GM20431 (cell line): ENCODE results near the gene SCUBE2.

ENCODE experiments used
- in situ Hi-C: fragments of 300-500 bp; cut with MseI, MboI; formaldehyde crosslinking; loops from one replicate; pipeline ENCODE4 v1.15.0; 2020; ENCODE audit warnings: low sequenced_read_pairs; ENCODE audit not compliant: unreplicated experiment

The SCUBE2 gene

DNA sequence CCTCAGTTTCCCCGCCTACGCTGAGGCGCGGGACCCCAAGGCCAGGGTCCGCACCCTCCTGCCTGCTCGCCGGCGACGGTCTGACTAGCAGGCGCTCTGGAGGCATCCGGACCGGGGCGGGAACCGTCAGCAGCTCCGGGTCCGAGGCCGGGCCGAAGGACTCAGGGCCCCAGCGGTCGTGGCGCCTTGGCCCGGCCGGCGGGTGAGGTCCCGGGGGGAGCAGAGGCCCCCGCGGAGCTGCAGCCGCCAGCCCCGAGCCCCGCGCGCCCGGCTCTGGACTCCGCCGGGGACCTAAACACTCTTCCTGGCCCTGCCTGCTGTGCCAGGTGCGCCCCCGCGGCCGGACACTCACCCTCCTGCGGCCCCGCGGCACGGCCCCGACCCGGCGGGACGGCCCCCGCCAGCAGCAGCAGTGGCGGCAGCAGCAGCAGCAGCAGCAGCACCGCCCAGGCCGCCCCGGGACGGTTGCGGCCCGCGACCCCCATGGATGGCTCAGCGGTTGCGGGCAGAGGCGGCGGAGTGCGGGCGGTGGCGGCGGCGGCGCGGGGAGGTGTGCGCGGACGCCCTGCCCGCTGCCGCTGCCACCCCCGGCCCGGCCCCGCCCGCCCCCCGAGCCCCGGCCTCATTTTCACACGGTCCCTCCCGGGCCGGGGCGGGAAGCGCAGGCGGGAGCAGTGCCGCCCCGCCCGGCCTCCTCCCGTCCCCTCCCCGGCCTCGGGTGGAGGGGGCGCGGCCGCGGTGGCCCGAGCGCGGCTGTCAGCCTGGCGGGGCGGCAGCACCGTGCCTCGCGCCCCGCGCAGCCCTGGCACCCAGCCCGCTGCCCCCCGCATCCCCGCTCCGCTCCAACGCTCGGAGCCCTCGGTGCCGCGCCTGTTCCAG is at the start of gene SCUBE2:
TSS of gene SCUBE2 (minus strand) at position 556 of the 879 bp plus-strand sequence. CDS start at position 485, 71 bp downstream.
- in situ Hi-C loops: no loop called here

DNA sequence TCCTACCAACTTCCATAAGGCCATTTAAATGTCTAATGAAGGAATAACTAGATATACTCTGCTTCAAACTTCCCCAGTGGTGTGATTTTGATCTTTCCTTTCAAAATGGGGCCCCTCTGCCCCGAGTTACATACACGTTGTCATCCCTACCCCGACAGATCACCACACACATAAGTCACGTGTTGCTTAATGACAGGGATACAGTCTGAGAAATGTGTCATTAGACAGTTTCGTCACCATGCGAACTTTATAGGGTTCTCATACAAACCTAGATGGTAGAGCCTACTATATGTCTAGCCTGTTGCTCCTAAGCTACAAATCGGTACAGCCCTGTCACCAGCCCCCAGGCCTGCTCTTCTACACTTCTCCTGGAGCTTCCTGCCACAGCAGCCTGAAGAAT is 49.8 kb upstream of the SCUBE2 start:
- in situ Hi-C loops: no loop called here

DNA sequence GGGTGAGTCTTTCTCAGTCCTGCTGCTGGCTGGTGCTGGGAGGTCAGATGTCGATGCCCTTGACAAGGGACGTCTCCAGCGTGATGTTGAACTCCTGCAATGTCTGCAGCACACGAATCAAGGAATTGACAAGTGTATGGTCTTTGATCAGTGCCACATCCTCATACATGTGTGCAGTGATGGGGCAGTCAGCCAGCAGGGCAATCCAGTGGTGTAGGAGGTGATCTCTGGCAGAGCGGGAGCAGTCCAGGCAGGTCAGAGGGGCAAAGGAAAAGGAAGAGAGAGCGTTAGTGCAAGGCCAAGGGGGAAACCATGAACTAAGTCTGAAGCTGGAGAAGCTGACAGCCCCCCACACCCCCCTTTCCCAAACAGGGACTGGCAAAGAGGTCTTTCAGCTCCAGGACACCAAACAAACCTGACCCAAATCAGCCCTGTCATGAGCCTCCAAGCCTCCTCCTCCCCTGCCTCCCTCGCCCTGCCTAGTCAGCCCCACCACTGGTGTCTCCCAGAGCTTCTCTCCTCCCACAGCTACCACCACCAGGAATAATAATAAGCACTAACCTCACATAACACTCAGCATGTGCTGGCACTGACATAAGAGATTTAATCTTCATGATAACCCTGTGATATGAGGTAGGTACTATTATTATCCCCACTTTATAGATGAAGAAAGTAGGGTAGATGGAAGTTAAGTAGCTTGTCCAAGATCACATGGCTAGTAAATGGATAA is 48.4 kb upstream of the SCUBE2 start:
- in situ Hi-C loops: loop anchor here (10.0 kb wide), 1 partner anchor 125 kb away; no protein-coding TSS in a partner anchor

GRCh38 chr11:9138612-9139579 is 47.5 kb upstream of the SCUBE2 start:
- in situ Hi-C loops: loop anchor here (10.0 kb wide), 1 partner anchor 124 kb away; no protein-coding TSS in a partner anchor

DNA sequence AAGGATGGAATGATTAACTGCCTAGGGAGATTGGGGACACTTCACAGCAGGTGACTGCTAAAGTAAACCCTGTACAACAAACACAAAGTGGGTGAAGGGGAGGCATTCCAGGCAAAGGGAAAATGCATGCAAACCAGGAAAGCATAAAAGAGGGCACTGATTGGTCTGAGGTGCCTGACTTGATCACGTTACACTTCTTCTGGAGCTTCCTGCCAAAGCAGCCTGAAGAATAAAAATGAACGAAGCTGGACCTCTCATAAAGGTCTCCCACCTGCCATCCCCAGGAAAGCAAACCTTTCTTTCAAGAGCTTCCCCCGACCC is 46.7 kb upstream of the SCUBE2 start:
- in situ Hi-C loops: loop anchor here (10.0 kb wide), 1 partner anchor 123 kb away; no protein-coding TSS in a partner anchor

GRCh38 chr11:9137293-9138132 is 46.1 kb upstream of the SCUBE2 start:
- in situ Hi-C loops: loop anchor here (10.0 kb wide), 1 partner anchor 123 kb away; no protein-coding TSS in a partner anchor

DNA sequence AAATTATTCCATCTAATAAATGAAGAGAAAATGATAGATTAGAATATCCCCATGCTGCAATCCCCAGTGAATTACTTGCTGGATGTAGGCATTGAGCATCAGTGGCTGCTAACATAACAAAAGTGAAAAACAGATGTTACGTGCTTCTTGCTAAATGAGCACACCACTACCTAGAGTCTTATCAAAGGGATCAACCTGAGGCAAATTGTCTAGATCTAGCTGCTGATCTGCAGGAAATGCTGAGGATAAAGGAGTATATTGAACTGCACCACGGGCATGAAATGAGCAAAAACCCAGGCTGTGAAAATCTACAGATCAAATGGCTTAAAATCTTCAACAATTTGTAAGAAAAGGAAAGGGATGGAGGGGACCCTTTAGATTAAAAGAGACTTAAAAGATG is 45.3 kb upstream of the SCUBE2 start:
- in situ Hi-C loops: loop anchor here (10.0 kb wide), 1 partner anchor 122 kb away; no protein-coding TSS in a partner anchor

GRCh38 chr11:9133956-9134355 is 42.6 kb upstream of the SCUBE2 start:
- in situ Hi-C loops: loop anchor here (10.0 kb wide), 1 partner anchor 119 kb away; no protein-coding TSS in a partner anchor

DNA sequence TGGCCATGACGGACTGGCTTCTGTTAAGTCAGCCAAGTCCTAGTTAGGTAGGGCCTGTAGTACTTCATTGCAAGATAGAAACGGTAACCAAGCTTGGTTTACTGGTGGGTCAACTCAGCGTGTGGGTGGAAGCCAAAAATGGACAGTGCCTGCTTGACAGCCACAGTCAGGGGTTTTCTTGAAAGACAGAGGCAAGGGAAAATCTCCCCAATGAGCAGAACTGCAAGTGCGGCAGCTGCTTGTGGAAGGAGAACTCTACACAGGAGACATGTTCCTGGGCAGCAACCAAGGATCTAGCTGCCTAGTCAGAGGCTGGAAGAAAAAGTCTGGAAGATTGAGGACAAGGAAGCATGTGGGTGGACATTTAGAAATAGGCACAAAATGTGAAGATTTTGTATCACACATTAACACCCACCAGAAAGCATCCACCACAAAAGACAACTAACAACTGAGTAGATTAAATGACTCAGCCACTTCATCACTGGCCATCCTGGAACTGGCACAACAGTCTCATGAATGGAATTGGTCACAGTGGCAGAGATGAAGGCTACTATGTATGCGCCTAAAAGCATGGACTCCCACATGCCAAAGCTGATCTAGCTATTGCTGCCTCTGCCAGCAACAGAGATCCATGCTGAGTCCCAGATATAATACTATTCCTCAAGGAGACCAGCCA is 40.9 kb upstream of the SCUBE2 start:
- in situ Hi-C loops: loop anchor here (10.0 kb wide), 1 partner anchor 118 kb away; no protein-coding TSS in a partner anchor

DNA sequence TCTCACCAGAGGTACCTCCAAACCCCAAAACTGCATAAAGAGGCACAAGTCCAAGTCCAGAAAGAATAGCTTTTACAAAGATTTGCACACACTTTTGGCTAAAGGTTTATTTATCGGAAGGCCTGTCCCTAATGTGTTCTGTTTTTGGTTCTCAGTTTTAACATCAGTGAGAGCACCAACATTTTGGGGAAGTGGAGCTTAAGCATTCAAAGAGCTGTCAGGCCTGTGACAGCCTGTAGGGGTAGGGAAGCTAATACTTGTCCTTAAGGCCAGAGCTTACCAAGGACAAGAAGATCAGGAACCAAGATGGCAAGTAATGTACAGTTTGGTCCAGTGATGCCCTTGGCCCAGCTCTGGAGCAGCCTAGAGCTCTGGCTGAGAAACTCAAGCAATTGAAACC is 38.9 kb upstream of the SCUBE2 start:
- in situ Hi-C loops: loop anchor here (10.0 kb wide), 1 partner anchor 115 kb away; no protein-coding TSS in a partner anchor

DNA sequence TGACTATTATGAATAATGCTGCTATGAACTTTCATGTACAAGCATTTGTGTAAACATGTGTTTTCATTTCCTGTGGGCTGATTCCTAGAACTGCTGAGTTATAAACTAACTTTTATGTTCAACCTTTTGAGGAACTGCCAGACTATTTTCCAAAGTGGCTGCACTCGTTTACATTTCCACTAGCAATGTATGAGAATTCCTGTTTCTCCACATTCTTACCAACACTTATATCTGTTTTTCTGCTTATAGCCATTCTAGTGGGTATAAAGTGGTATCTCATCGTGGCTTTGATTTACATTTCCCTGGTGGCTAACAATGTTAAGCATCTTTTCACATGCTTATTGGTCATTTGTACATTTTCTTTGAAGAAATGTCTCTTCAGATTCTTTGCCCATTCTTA is 35.2 kb upstream of the SCUBE2 start:
- in situ Hi-C loops: no loop called here

DNA sequence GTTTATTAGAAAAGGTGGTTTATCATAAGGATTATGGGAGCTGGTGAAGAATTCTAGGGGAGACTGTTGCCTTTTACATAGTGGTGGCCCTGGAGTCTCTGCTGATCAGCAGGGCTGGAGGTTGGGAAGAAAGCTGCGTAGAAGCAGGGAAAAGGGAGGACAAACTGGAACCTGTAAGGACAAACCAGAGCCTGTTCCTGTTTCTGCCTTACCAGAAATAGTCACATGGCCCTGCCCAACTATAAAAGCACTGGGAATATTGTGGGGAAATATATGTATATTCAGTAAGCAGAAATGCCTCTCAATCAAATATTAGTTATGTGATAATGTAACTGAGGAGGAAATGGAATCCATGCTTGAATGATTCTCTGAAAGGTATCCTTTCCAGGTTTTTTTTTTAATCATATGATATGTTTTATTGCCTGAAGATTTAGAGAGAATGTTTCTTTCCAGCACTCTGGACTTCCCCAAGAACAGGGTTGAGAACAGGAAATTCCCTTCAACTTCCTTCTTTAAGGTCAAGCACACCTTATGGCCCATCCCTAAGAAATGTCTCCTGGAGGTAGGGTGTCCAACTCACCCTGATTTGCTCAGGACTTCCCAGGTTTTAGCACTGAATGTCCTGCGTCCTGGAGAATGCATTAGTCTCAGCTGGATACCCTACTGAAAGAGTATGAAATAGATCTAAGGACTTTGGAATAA is 33.9 kb upstream of the SCUBE2 start:
- in situ Hi-C loops: no loop called here

- in situ Hi-C loops: no loop called here
Measured at GRCh38 chr11:9123595-9124304, 32.4 kb upstream of the SCUBE2 start.

GRCh38 chr11:9121469-9121796 is 30.0 kb upstream of the SCUBE2 start:
- in situ Hi-C loops: no loop called here

DNA sequence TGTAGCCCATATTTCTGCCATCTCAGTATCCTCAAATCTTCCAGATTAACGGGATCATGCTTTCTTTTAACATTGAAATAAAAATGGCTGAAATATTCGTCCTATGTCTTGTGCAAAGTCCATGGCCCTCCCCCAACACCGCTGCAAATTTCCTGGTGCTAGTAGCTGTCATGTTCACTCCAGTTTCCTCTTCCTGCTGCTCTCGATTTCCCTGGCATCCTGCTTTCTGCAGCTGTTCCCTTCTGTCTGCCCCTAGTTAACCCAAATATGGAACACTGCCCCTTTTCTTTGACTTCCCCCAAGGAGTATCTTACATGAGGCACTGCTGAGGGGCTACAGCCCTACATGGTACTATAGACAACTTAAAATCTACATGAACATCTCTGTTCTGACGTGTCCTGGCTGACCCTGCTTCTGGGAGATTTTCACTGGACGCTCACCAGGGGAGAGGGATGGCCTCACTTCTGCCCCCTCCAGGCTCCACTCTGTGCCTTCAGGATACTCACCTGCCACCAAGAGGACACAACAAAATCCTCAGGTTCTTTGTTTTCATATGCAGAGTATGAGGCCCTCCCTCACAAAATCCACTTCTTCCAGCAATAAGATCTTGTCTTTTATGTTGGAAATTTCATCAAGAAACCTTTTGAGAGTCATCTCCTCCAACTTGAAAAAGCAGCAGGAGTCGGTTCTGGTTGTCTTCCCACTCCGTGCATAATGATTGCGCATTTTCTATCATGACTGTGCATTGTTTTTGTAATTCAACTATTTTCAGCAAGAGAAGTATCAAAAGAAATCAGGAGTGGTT is 29.5 kb upstream of the SCUBE2 start:
- in situ Hi-C loops: no loop called here

- in situ Hi-C loops: no loop called here
Measured at GRCh38 chr11:9118277-9118676, 26.9 kb upstream of the SCUBE2 start.
